Glutamatergic neuron (in vitro differentiated cells): ENCODE data around the gene RAB43. TPM values are rescaled to one million over a fixed set of nuclear protein-coding genes. Genes with fewer than 3 reads are reported as not detected.

Experiments used
- DNase-seq: peaks from one replicate; pipeline ENCODE4 v3.0.0; 2022
- H3K27ac Mint-ChIP-seq: one replicate; pipeline ENCODE4 v1.8.0; 2020; ENCODE audit warnings: mild to moderate bottlenecking, mixed read lengths, inconsistent platforms; ENCODE audit not compliant: unreplicated experiment
- H3K27me3 Mint-ChIP-seq: one replicate; pipeline ENCODE4 v1.8.0; 2020; ENCODE audit warnings: mild to moderate bottlenecking, moderate library complexity, mixed read lengths, inconsistent platforms; ENCODE audit not compliant: unreplicated experiment
- H3K36me3 Mint-ChIP-seq: one replicate; pipeline ENCODE4 v1.8.0; 2020; ENCODE audit warnings: mild to moderate bottlenecking, mixed read lengths, inconsistent platforms; ENCODE audit not compliant: unreplicated experiment
- H3K4me1 Mint-ChIP-seq: one replicate; pipeline ENCODE4 v1.8.0; 2020; ENCODE audit warnings: mild to moderate bottlenecking, low read depth, mixed read lengths, inconsistent platforms; ENCODE audit not compliant: unreplicated experiment
- H3K4me3 Mint-ChIP-seq: one replicate; pipeline ENCODE4 v1.8.0; 2020; ENCODE audit warnings: mild to moderate bottlenecking, mixed read lengths, inconsistent platforms; ENCODE audit not compliant: unreplicated experiment
- H3K9me3 Mint-ChIP-seq: one replicate; pipeline ENCODE4 v1.8.0; 2020; ENCODE audit warnings: mild to moderate bottlenecking, moderate library complexity, mixed read lengths, inconsistent platforms; ENCODE audit not compliant: unreplicated experiment
- CTCF ChIP-seq: fragments of 200-600 bp; sonication (generic); IDR thresholded peaks from one replicate; pipeline ENCODE4 v1.5.0; 2021; ENCODE audit not compliant: partially characterized antibody, unreplicated experiment
- total RNA-seq: library from RNA; stranded (reverse); fragmentation: NEBNext Ultra II Directional; extraction: Animal tissue kit (Norgen Biotek cat#: 25700); gene quantifications from one replicate; pipeline ENCODE4 v1.2.1, GENCODE V29; 2021; ENCODE audit not compliant: unreplicated experiment

The RAB43 gene
- total RNA-seq, 1 donor from 2014 or later = 2.3 TPM

GRCh38 chr3:129106320-129106719, 15.3 kb downstream of the RAB43 start:
- no peak for DNase-seq
- H3K9me3 Mint-ChIP-seq = peaks cover 4% of the 10 kb centered on the region
- no peak overlapping the region for H3K27ac Mint-ChIP-seq
- H3K36me3 Mint-ChIP-seq = no peaks in the 10 kb centered on the region
- H3K27me3 Mint-ChIP-seq = no peaks in the 10 kb centered on the region
- H3K4me3 Mint-ChIP-seq = no peak overlapping the region
- no peaks in the 10 kb centered on the region for H3K4me1 Mint-ChIP-seq
- TF ChIP-seq CTCF = no peak

- Mint-ChIP-seq H3K4me1 (no peaks in the 10 kb centered on the region), H3K27me3 (no peaks in the 10 kb centered on the region), H3K36me3 (no peaks in the 10 kb centered on the region), H3K27ac (no peak overlapping the region), H3K4me3 (no peak overlapping the region), H3K9me3 (peaks cover 4% of the 10 kb centered on the region)
- no peak for TF ChIP-seq CTCF
- no peak for DNase-seq
These were observed 15.7 kb downstream of the RAB43 start for GRCh38 chr3:129105862-129106261.

- no peak for DNase-seq
- TF ChIP-seq CTCF = no peak
- Mint-ChIP-seq H3K4me1 (no peaks in the 10 kb centered on the region), H3K27ac (no peak overlapping the region), H3K36me3 (peaks cover 6% of the 10 kb centered on the region), H3K4me3 (no peak overlapping the region), H3K9me3 (peaks cover 4% of the 10 kb centered on the region), H3K27me3 (no peaks in the 10 kb centered on the region)
These were observed 17.0 kb downstream of the RAB43 start for GRCh38 chr3:129104498-129105079.

- no peaks in the 10 kb centered on the region for H3K4me1 Mint-ChIP-seq
- no peak overlapping the region for H3K27ac Mint-ChIP-seq
- H3K36me3 Mint-ChIP-seq = peaks cover 8% of the 10 kb centered on the region
- H3K9me3 Mint-ChIP-seq = peaks cover 4% of the 10 kb centered on the region
- no peak overlapping the region for H3K4me3 Mint-ChIP-seq
- DNase-seq = no peak
- TF ChIP-seq CTCF = no peak
- H3K27me3 Mint-ChIP-seq = no peaks in the 10 kb centered on the region
These were observed 17.6 kb downstream of the RAB43 start for GRCh38 chr3:129104051-129104450.

- H3K4me3 Mint-ChIP-seq = no peak overlapping the region
These were observed 18.3 kb downstream of the RAB43 start for GRCh38 chr3:129103296-129103695.

More at GRCh38 chr3:129103296-129103695, 18.3 kb downstream of the RAB43 start:
- DNase-seq = no peak
- Mint-ChIP-seq H3K36me3 (peaks cover 12% of the 10 kb centered on the region), H3K4me1 (no peaks in the 10 kb centered on the region), H3K27me3 (no peaks in the 10 kb centered on the region), H3K27ac (no peak overlapping the region), H3K9me3 (peaks cover 4% of the 10 kb centered on the region)
- no peak for TF ChIP-seq CTCF
